Adrenal gland (tissue), 12 donors: ENCODE data around the gene ASTN2. TPM values are rescaled to one million over a fixed set of nuclear protein-coding genes. Genes with fewer than 3 reads are reported as not detected.

ENCODE experiments used
- DNase-seq, 7 donors: peaks; one replicate each; pipeline ENCODE4 v3.0.0-alpha.2; 2019 to 2020
- H3K27ac ChIP-seq, 5 donors: fragments of 200-600 bp; sonication (generic) in 4 of 5; 1 replicate in 3 of 5; 2 replicates in 2 of 5; pipeline versions ENCODE4 v1.5.1 to v1.8.0; 2016 to 2020; ENCODE audit warnings: mild to moderate bottlenecking in 1 of 5
- H3K27me3 ChIP-seq: fragments of 200-600 bp; 2 replicates; pipeline ENCODE4 v1.8.0; 2021
- H3K36me3 ChIP-seq, 2 donors: fragments of 200-600 bp; replicated peaks in 1 of 2; 1 replicate in 1 of 2; 2 replicates in 1 of 2; pipeline versions ENCODE4 v1.5.1 to v1.8.0; 2018 to 2022
- H3K4me1 ChIP-seq, 2 donors: fragments of 200-600 bp; replicated peaks in 1 of 2; 1 replicate in 1 of 2; 2 replicates in 1 of 2; pipeline versions ENCODE4 v1.5.1 to v1.8.0; 2018 to 2021
- H3K4me3 ChIP-seq, 4 donors: fragments of 200-600 bp; sonication (generic) in 3 of 4; one replicate each; pipeline ENCODE4 v1.5.1; 2016 to 2018
- H3K9me3 ChIP-seq, 3 donors: fragments of 200-600 bp; sonication (generic) in 1 of 3; replicated peaks in 1 of 3; 1 replicate in 2 of 3; 2 replicates in 1 of 3; pipeline versions ENCODE4 v1.5.1 to v1.8.0; 2016 to 2021
- POLR2A ChIP-seq, 2 donors: fragments of 450-650 bp; IDR thresholded peaks; one replicate each; pipeline ENCODE4 v1.6.1; 2017; ENCODE audit warnings: antibody characterized with exemption in 2 of 2, mild to moderate bottlenecking in 2 of 2, moderate library complexity in 1 of 2
- WGBS, 4 donors: extraction: QIAGEN DNeasy Blood & Tissue Kit in 2 of 4; methylation state at CpG; one replicate each; pipeline versions ENCODE4 v1.1.5 to v1.1.7; 2013 to 2017; 5-methylcytosine and 5-hydroxymethylcytosine counted together
- intact Hi-C, 2 donors: fragments of 100-400 bp; cut with DNase I; formaldehyde crosslinking; loops; one replicate each; pipeline versions ENCODE4 v1.14.1 to v1.15.0; 2022 to 2023
- polyA plus RNA-seq, 3 donors: library from polyadenylated mRNA; stranded (reverse); fragments of 200-250 nt in 2 of 3; fragments of 350-450 nt in 1 of 3; fragmentation: Illumina TruSeq in 1 of 3; extraction: RNeasy Lipid Tissue Mini Kit (QIAGEN cat#74804) in 1 of 3; gene quantifications; one replicate each; pipeline ENCODE4 v1.2.3, GENCODE V29; 2013 to 2014
- total RNA-seq, 9 donors: library from RNA; depleted of rRNA in 4 of 9; stranded (reverse); fragments of >200 nt in 4 of 9; fragments of 120-200 nt in 1 of 9; fragmentation: NEBNext Ultra II Directional in 1 of 9; extraction: Animal tissue kit (Norgen Biotek cat#: 25700) in 1 of 9; gene quantifications; one replicate each; pipeline versions ENCODE4 v1.1.0 to v1.2.4, GENCODE V29; 2013 to 2023
- TF ChIP-seq, protein P1 (sequence below), 6 experiments: fragments of 450-650 bp in 4 of 6; fragments of 200-600 bp in 2 of 6; sonication (generic) in 1 of 6; IDR thresholded peaks; 1 replicate in 5 of 6; 2 replicates in 1 of 6; pipeline versions ENCODE4 v1.5.1 to v1.8.0; 2016 to 2021; ENCODE audit warnings: antibody characterized with exemption in 6 of 6, mild to moderate bottlenecking in 2 of 6, moderate library complexity in 1 of 6
- donor health status: healthy with polysubstance abuse.
- donor health status: Bipolar disorder and iron deficiency.
- donor health status: DM: yes; HTN: yes; CAD: no.
- donor health status: DM: no; HTN: no; CAD: no.
- donor health status: DM: no; HTN: no; CAD: no.
- donor health status: DM: yes; HTN: yes; CAD: no.

ASTN2 gene
- total and polyA plus RNA-seq, 12 donors = 2.5 to 15.6 (median 6.8) TPM

- no peaks in the 10 kb centered on the region for H3K4me1 ChIP-seq
- H3K9me3 ChIP-seq = no peaks in the 10 kb centered on the region
- peak in 1 of 7 donors; percentile 5 for DNase-seq
- H3K4me3 ChIP-seq = no peak overlapping the region
- 4 to 10% (median 6%) methylated on average over 1 of the region's 1 CpG for WGBS, 4 donors
- H3K36me3 ChIP-seq = no peaks in the 10 kb centered on the region
- TF ChIP-seq, protein P1, sequence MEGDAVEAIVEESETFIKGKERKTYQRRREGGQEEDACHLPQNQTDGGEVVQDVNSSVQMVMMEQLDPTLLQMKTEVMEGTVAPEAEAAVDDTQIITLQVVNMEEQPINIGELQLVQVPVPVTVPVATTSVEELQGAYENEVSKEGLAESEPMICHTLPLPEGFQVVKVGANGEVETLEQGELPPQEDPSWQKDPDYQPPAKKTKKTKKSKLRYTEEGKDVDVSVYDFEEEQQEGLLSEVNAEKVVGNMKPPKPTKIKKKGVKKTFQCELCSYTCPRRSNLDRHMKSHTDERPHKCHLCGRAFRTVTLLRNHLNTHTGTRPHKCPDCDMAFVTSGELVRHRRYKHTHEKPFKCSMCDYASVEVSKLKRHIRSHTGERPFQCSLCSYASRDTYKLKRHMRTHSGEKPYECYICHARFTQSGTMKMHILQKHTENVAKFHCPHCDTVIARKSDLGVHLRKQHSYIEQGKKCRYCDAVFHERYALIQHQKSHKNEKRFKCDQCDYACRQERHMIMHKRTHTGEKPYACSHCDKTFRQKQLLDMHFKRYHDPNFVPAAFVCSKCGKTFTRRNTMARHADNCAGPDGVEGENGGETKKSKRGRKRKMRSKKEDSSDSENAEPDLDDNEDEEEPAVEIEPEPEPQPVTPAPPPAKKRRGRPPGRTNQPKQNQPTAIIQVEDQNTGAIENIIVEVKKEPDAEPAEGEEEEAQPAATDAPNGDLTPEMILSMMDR (IDR thresholded peaks at IDR 0.05) = no peak
- TF ChIP-seq POLR2A (IDR thresholded peaks at IDR 0.05) = no peak
- intact Hi-C loops = no loop called here
- H3K27me3 ChIP-seq = no peaks in the 10 kb centered on the region
- no peak overlapping the region for H3K27ac ChIP-seq
Observed at GRCh38 chr9:116806075-116806474, 608.8 kb downstream of the ASTN2 start.

DNA sequence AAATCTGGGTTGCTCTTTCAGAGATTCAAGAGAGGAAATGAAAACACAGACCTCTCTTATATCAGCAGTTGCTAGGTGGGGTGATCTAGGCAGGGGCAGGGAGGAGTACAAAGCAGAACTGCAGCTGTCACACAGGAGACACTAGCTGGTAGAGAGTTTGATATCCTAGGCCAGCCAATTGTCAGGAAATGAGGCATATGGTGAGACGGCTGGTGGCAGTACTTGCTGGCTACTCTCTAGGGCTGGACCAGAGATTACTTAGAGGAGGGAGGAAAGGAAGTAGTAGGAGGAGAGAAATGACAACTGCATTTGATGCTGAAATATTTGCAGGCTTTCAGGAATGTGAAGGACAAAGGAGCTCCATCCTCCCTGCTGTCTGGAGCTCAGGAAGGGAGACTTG is 614.0 kb downstream of the ASTN2 start:
- no peaks in the 10 kb centered on the region for H3K4me1 ChIP-seq
- DNase-seq = no peak
- 6 to 20% (median 14%) methylated on average over 1 of the region's 1 CpG for WGBS, 4 donors
- intact Hi-C loops = no loop called here
- H3K4me3 ChIP-seq = no peak overlapping the region
- no peak for TF ChIP-seq POLR2A (IDR thresholded peaks at IDR 0.05)
- TF ChIP-seq, protein P1 (IDR thresholded peaks at IDR 0.05) = no peak
- no peaks in the 10 kb centered on the region for H3K9me3 ChIP-seq
- H3K27ac ChIP-seq = no peak overlapping the region
- no peaks in the 10 kb centered on the region for H3K27me3 ChIP-seq
- no peaks in the 10 kb centered on the region for H3K36me3 ChIP-seq

DNA sequence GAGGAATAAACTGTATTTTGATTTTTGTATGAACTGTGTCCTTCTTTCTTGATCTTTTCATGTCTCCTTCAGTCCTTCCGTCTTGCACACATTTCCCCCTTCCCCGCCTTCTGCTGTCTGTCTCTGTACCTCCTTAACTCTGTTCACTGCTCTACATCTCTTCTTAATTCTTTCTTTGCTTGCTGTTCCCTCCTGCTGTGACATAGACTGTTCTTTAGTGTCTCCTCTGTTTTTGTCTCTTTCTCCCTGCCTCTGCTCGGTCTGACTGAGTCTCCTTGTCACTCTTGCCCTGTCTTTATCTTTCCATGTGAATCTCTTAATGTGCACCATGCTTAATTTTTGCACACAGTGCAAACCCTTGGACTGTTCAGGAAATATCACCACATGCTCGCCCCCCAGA is 614.8 kb downstream of the ASTN2 start:
- no peak for DNase-seq
- Histone ChIP-seq H3K36me3 (no peaks in the 10 kb centered on the region), H3K4me1 (no peaks in the 10 kb centered on the region), H3K9me3 (no peaks in the 10 kb centered on the region), H3K27me3 (no peaks in the 10 kb centered on the region), H3K27ac (no peak overlapping the region), H3K4me3 (no peak overlapping the region)
- WGBS, 4 donors = 80 to 91% (median 86%) methylated on average over 4 of the region's 4 CpGs
- no peak for TF ChIP-seq POLR2A (IDR thresholded peaks at IDR 0.05)
- TF ChIP-seq, protein P1 (IDR thresholded peaks at IDR 0.05) = no peak
- intact Hi-C loops = no loop called here

DNA sequence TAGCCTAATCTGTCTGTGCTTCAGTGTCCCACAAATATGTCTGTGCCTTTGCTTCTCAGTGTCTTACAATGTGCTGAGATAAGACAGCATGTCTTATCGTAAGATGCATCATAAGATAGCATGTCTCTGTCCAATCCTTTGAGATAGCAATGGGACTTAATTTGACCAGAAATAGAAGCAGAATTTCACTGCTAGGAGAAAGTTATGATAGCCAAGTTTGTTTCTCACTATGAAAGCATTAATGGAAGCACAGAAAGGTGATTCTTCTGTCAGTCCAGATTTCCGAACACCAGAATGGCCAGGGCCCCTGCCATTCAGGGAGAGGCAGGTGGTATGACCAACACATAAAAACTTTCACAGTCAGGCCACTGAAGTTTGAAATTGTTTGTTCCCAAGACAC is 616.3 kb downstream of the ASTN2 start:
- intact Hi-C loops = no loop called here
- H3K9me3 ChIP-seq = no peaks in the 10 kb centered on the region
- no peak for TF ChIP-seq POLR2A (IDR thresholded peaks at IDR 0.05)
- TF ChIP-seq, protein P1 (IDR thresholded peaks at IDR 0.05) = no peak
- H3K36me3 ChIP-seq = no peaks in the 10 kb centered on the region
- H3K4me3 ChIP-seq = no peak overlapping the region
- no peak overlapping the region for H3K27ac ChIP-seq
- whole genome bisulfite sequencing, 4 donors = 59 to 84% (median 75%) methylated on average over 2 of the region's 2 CpGs
- H3K4me1 ChIP-seq = no peaks in the 10 kb centered on the region
- no peaks in the 10 kb centered on the region for H3K27me3 ChIP-seq
- no peak for DNase-seq
